Spleen (tissue), 11 donors: ENCODE measurements around the gene TMC6. TPM values are rescaled to one million over a fixed set of nuclear protein-coding genes. Genes with fewer than 3 reads are reported as not detected.

Experiments used
- DNase-seq: peaks from one replicate; pipeline ENCODE4 v3.0.0-alpha.2; 2020
- H3K27ac ChIP-seq, 8 donors: fragments of 200-600 bp; sonication (generic) in 7 of 8; 1 replicate in 4 of 8; 2 replicates in 4 of 8; pipeline versions ENCODE4 v1.5.0 to v1.8.0; 2016 to 2021; ENCODE audit warnings: inconsistent platforms in 4 of 8, mild to moderate bottlenecking in 4 of 8, moderate library complexity in 1 of 8
- H3K27me3 ChIP-seq, 7 donors: fragments of 200-600 bp; sonication (generic) in 6 of 7; replicated peaks in 1 of 7; 1 replicate in 4 of 7; 2 replicates in 3 of 7; pipeline versions ENCODE4 v1.5.0 to v1.8.0; 2016 to 2021; ENCODE audit warnings: inconsistent platforms in 3 of 7, mild to moderate bottlenecking in 1 of 7
- H3K36me3 ChIP-seq, 6 donors: fragments of 200-600 bp; sonication (generic) in 5 of 6; 1 replicate in 4 of 6; 2 replicates in 2 of 6; pipeline versions ENCODE4 v1.5.0 to v1.8.0; 2016 to 2021; ENCODE audit warnings: inconsistent platforms in 2 of 6
- H3K4me1 ChIP-seq, 6 donors: fragments of 200-600 bp; sonication (generic) in 5 of 6; 1 replicate in 3 of 6; 2 replicates in 3 of 6; pipeline versions ENCODE4 v1.5.0 to v1.8.0; 2016 to 2021; ENCODE audit warnings: inconsistent platforms in 3 of 6
- H3K4me3 ChIP-seq, 8 donors: fragments of 200-600 bp; sonication (generic) in 7 of 8; 1 replicate in 4 of 8; 2 replicates in 4 of 8; pipeline versions ENCODE4 v1.5.0 to v1.8.0; 2016 to 2021; ENCODE audit warnings: inconsistent platforms in 4 of 8, mild to moderate bottlenecking in 4 of 8, moderate library complexity in 2 of 8
- H3K9me3 ChIP-seq, 8 donors: fragments of 200-600 bp; sonication (generic) in 7 of 8; 1 replicate in 4 of 8; 2 replicates in 4 of 8; pipeline versions ENCODE4 v1.5.0 to v1.8.0; 2016 to 2021; ENCODE audit warnings: inconsistent platforms in 4 of 8
- POLR2A ChIP-seq, 3 donors: fragments of 450-650 bp; IDR thresholded peaks; one replicate each; pipeline ENCODE4 v1.5.1; 2017; ENCODE audit warnings: antibody characterized with exemption in 3 of 3, mild to moderate bottlenecking in 1 of 3
- POLR2AphosphoS5 ChIP-seq, 3 donors: sonication (generic); formaldehyde crosslinking; IDR thresholded peaks; one replicate each; pipeline ENCODE4 v1.5.1; 2017; ENCODE audit warnings: antibody characterized with exemption in 3 of 3
- WGBS, 5 donors: extraction: QIAGEN DNeasy Blood & Tissue Kit in 3 of 5; methylation state at CpG; one replicate each; pipeline versions ENCODE4 v1.1.5 to v1.1.7; 2013 to 2018; 5-methylcytosine and 5-hydroxymethylcytosine counted together
- intact Hi-C: fragments of 100-400 bp; cut with DNase I; formaldehyde crosslinking; loops from one replicate; pipeline ENCODE4 v1.15.0; 2023; ENCODE audit warnings: low total_unique reads
- polyA plus RNA-seq, 3 donors: library from polyadenylated mRNA; stranded (reverse); fragments of 200-250 nt; gene quantifications; one replicate each; pipeline ENCODE4 v1.2.1, GENCODE V29; 2013
- total RNA-seq, 7 donors: library from RNA; depleted of rRNA in 3 of 7; stranded (reverse); fragments of >200 nt in 3 of 7; fragmentation: NEBNext Ultra II Directional in 4 of 7; extraction: Animal tissue kit (Norgen Biotek cat#: 25700) in 4 of 7; gene quantifications; one replicate each; pipeline versions ENCODE4 v1.1.0 to v1.2.1, GENCODE V29; 2016 to 2021
- TF ChIP-seq, protein P1 (sequence below), 11 experiments: fragments of 200-600 bp in 7 of 11; fragments of 450-650 bp in 4 of 11; sonication (generic) in 4 of 11; IDR thresholded peaks in 8 of 11; conservative IDR thresholded peaks in 3 of 11; 1 replicate in 7 of 11; 2 replicates in 4 of 11; pipeline versions ENCODE4 v1.4.0 to v1.8.0; 2016 to 2021; ENCODE audit warnings: antibody characterized with exemption in 11 of 11, inconsistent platforms in 4 of 11, mild to moderate bottlenecking in 1 of 11
- donor health status: healthy with polysubstance abuse.
- donor health status: DM: no; HTN: no; CAD: no; lungs with moderate emphysema.
- donor health status: DM: no; HTN: no; CAD: no.
- donor health status: Bipolar disorder and iron deficiency.
- donor health status: healthy.
- donor health status: DM: no; HTN: no; CAD: no.
- donor health status: DM: yes; HTN: yes; CAD: no.

The TMC6 gene
- total and polyA plus RNA-seq, 10 donors, result 132 to 425 (median 260) TPM

DNA sequence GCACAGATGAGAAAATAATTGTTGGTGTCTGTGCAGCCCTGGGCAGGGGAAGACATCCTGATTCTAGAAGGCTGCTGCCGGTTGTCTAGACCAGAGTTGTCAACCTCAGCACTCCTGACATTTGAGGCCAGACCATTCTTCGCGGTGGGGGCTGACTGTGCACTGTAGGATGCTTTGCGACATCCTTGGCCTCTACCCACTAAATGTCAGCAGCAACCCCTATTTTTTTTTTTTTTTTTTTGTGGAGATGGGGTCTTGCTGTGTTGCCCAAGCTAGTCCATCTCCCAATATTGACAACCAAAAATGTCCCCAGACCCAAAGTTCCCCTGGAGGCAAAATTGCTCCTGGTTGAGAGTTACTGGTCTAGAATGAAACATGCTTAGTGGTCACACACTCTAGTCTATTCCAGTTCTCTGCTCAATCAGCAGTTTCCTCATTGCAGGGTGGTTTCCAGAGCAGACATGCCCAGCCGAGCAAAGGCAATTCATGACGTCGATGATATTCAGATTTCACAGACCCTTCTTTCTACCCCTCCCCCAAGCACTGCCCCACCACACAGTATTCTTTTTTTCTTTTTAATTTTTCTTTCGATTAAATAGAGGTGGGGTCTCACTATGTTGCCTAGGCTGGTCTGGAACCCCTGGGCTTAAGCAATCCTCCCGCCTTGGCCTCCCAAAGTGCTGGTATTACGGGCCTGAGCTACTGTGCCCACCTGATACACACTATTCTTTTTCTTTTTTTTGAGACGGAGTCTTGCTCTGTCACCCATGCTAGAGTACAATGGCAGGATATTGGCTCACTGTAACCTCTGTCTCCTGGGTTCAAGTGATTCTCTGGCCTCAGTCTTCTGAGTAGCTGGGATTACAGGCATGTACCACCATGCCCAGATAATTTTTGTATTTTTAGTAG lies 26.6 kb upstream of the TMC6 start:
- H3K4me1 ChIP-seq, result peaks cover 0 to 80% (median 46%) of the 10 kb centered on the region in 6 donors
- intact Hi-C loops, result no loop called here
- TF ChIP-seq POLR2A (IDR thresholded peaks at IDR 0.05) (no peak), POLR2AphosphoS5 (IDR thresholded peaks at IDR 0.05) (peak in 1 of 3 donors; percentile 43)
- TF ChIP-seq, protein P1, sequence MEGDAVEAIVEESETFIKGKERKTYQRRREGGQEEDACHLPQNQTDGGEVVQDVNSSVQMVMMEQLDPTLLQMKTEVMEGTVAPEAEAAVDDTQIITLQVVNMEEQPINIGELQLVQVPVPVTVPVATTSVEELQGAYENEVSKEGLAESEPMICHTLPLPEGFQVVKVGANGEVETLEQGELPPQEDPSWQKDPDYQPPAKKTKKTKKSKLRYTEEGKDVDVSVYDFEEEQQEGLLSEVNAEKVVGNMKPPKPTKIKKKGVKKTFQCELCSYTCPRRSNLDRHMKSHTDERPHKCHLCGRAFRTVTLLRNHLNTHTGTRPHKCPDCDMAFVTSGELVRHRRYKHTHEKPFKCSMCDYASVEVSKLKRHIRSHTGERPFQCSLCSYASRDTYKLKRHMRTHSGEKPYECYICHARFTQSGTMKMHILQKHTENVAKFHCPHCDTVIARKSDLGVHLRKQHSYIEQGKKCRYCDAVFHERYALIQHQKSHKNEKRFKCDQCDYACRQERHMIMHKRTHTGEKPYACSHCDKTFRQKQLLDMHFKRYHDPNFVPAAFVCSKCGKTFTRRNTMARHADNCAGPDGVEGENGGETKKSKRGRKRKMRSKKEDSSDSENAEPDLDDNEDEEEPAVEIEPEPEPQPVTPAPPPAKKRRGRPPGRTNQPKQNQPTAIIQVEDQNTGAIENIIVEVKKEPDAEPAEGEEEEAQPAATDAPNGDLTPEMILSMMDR (IDR thresholded peaks at IDR 0.05 in 8 of 11, conservative IDR thresholded peaks at IDR 0.05 in 3 of 11), result no peak
- no peaks in the 10 kb centered on the region for H3K36me3 ChIP-seq
- H3K9me3 ChIP-seq, result no peaks in the 10 kb centered on the region
- DNase-seq, result no peak
- H3K27me3 ChIP-seq, result no peaks in the 10 kb centered on the region
- 48 to 57% (median 52%) methylated on average over 11 of the region's 11 CpGs for WGBS, 5 donors
- H3K4me3 ChIP-seq, result no peak overlapping the region
- H3K27ac ChIP-seq, result peak overlapping the region in 7 of 8 donors; percentile 57 to 84 (median 67)

DNA sequence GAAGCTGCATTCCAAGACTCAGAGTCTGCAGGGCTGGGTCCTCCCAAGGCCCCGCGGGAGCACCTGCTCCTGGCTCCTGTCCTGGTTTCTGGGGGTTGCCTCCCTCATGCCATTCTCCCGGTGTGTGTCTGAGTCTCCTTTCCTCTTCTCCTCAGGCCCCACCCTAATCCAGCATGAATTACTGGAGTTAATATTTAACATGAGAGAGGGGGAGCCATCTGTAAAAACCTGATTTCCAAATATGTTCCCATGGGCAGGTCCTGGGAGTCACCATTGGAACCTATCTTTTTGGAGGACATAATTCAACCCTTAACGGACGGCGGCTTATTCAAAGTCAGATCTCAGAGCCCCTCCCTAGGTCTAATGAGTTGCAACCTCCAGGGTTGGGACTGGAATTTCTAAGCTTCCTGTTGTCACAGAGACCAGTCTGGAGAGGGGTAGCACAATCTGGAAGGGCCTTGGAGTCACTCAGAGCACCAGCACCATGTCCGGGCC lies 23.0 kb upstream of the TMC6 start:
- H3K27ac ChIP-seq, result peak overlapping the region in 1 of 8 donors; percentile 10
- TF ChIP-seq, protein P1 (IDR thresholded peaks at IDR 0.05 in 8 of 11, conservative IDR thresholded peaks at IDR 0.05 in 3 of 11), result no peak
- TF ChIP-seq POLR2AphosphoS5 (IDR thresholded peaks at IDR 0.05), result no peak
- TF ChIP-seq POLR2A (IDR thresholded peaks at IDR 0.05), result no peak
- no peak overlapping the region for H3K4me3 ChIP-seq
- intact Hi-C loops, result no loop called here
- DNase-seq, result no peak
- no peaks in the 10 kb centered on the region for H3K27me3 ChIP-seq
- H3K36me3 ChIP-seq, result no peaks in the 10 kb centered on the region
- H3K9me3 ChIP-seq, result no peaks in the 10 kb centered on the region
- H3K4me1 ChIP-seq, result peaks cover 5 to 89% (median 58%) of the 10 kb centered on the region in 6 donors
- 58 to 73% (median 64%) methylated on average over 7 of the region's 7 CpGs for WGBS, 5 donors

DNA sequence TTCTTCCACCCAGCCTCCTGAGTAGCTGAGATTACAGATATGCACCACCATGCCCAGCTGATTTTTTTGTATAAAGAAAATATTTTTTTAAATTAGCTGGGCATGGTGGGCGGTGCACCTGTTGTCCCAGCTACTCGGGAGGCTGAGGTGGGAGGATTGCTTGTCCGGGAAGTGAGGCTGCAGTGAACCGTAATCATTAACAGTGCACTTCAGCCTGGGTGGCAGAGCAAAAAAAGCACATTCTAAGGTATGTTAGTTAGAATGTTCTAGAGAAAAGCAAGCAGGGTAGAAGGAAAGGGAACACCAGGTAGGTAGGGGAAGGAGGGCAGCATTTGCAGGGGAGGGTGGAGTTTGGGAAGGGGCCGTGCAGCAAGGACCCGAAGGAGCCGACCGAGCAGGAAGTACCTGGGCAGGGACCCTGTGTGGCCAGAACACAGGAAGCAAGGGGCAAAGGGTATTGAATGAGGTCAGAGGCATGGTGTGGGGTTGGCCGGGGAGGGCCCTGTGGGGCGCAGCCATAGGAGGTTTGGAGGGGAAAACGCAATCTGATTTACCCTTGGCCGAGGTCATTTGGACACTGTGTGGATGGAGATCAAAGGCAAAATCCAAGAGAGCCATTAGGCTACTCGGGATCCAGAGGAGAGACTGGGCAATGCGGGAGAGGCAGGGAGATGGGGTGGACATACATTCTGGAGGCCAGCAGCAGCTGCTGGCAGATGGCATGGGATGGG lies 19.9 kb upstream of the TMC6 start:
- intact Hi-C loops, result no loop called here
- H3K36me3 ChIP-seq, result no peaks in the 10 kb centered on the region
- TF ChIP-seq, protein P1 (IDR thresholded peaks at IDR 0.05 in 8 of 11, conservative IDR thresholded peaks at IDR 0.05 in 3 of 11), result no peak
- TF ChIP-seq POLR2AphosphoS5 (IDR thresholded peaks at IDR 0.05) (no peak), POLR2A (IDR thresholded peaks at IDR 0.05) (no peak)
- H3K9me3 ChIP-seq, result no peaks in the 10 kb centered on the region
- whole genome bisulfite sequencing, 5 donors, result 59 to 67% (median 64%) methylated on average over 14 of the region's 14 CpGs
- H3K4me1 ChIP-seq, result peaks cover 31 to 93% (median 68%) of the 10 kb centered on the region in 6 donors
- peak overlapping the region in 6 of 8 donors; percentile 75 to 91 (median 80) for H3K27ac ChIP-seq
- no peak for DNase-seq
- H3K4me3 ChIP-seq, result no peak overlapping the region
- H3K27me3 ChIP-seq, result no peaks in the 10 kb centered on the region
